Memory B cell (primary cell): ENCODE measurements around the gene DNAH11.
"Not testable (repeated sequence)": the region's sequence is repeated elsewhere in the genome, so short reads cannot be mapped to it uniquely, and the experiment has no call there.

ENCODE experiments used
- ATAC-seq: fragments of 150-1000 bp; cut with Tn5 transposase; 2 replicates; pipeline ENCODE4 v1.10.0; 2021; ENCODE audit warnings: low read depth, mild to moderate bottlenecking, moderate library complexity
- DNase-seq, 2 donors: peaks; one replicate each; pipeline ENCODE4 v3.0.0; 2022; ENCODE audit warnings: low spot score in 2 of 2
- H3K27ac Mint-ChIP-seq: one replicate; pipeline ENCODE4 v1.8.0; 2022; ENCODE audit warnings: mild to moderate bottlenecking, moderate library complexity, mixed read lengths
- H3K27me3 Mint-ChIP-seq: one replicate; pipeline ENCODE4 v1.8.0; 2022; ENCODE audit warnings: mixed read lengths
- H3K36me3 Mint-ChIP-seq: one replicate; pipeline ENCODE4 v1.8.0; 2022; ENCODE audit warnings: mild to moderate bottlenecking, mixed read lengths
- H3K4me1 Mint-ChIP-seq: one replicate; pipeline ENCODE4 v1.8.0; 2022; ENCODE audit warnings: mixed read lengths
- H3K4me3 Mint-ChIP-seq: one replicate; pipeline ENCODE4 v1.8.0; 2022; ENCODE audit warnings: mild to moderate bottlenecking, moderate library complexity, mixed read lengths
- H3K9me3 Mint-ChIP-seq: one replicate; pipeline ENCODE4 v1.8.0; 2022; ENCODE audit warnings: mixed read lengths

The DNAH11 gene

GRCh38 chr7:21731977-21732376 lies 189.1 kb downstream of the DNAH11 start:
- DNase-seq = no peak
- H3K27me3 Mint-ChIP-seq = no peaks in the 10 kb centered on the region
- H3K27ac Mint-ChIP-seq = no peak overlapping the region
- no peak for ATAC-seq
- H3K9me3 Mint-ChIP-seq = no peaks in the 10 kb centered on the region
- no peaks in the 10 kb centered on the region for H3K4me1 Mint-ChIP-seq
- H3K4me3 Mint-ChIP-seq = no peak overlapping the region
- no peaks in the 10 kb centered on the region for H3K36me3 Mint-ChIP-seq

GRCh38 chr7:21732956-21733355 lies 190.1 kb downstream of the DNAH11 start:
- not testable (repeated sequence) for H3K27ac Mint-ChIP-seq, H3K4me1 Mint-ChIP-seq, H3K4me3 Mint-ChIP-seq, DNase-seq, ATAC-seq, H3K27me3 Mint-ChIP-seq, H3K9me3 Mint-ChIP-seq, H3K36me3 Mint-ChIP-seq

- Mint-ChIP-seq H3K4me1 (no peaks in the 10 kb centered on the region), H3K4me3 (no peak overlapping the region), H3K27me3 (no peaks in the 10 kb centered on the region), H3K9me3 (no peaks in the 10 kb centered on the region), H3K36me3 (no peaks in the 10 kb centered on the region), H3K27ac (no peak overlapping the region)
- DNase-seq (no peak), ATAC-seq (no peak)
Observed at GRCh38 chr7:21733837-21734236, 191.0 kb downstream of the DNAH11 start.

GRCh38 chr7:21743493-21743892 lies 200.7 kb downstream of the DNAH11 start:
- no peak for DNase-seq
- H3K27me3 Mint-ChIP-seq = peaks cover 3% of the 10 kb centered on the region
- no peak for ATAC-seq
- no peaks in the 10 kb centered on the region for H3K4me1 Mint-ChIP-seq
- no peak overlapping the region for H3K27ac Mint-ChIP-seq
- H3K9me3 Mint-ChIP-seq = no peaks in the 10 kb centered on the region
- no peaks in the 10 kb centered on the region for H3K36me3 Mint-ChIP-seq
- H3K4me3 Mint-ChIP-seq = no peak overlapping the region

- H3K4me3 Mint-ChIP-seq = no peak overlapping the region
- H3K27me3 Mint-ChIP-seq = peaks cover 2% of the 10 kb centered on the region
- ATAC-seq (no peak), DNase-seq (no peak)
- H3K9me3 Mint-ChIP-seq = no peaks in the 10 kb centered on the region
- H3K4me1 Mint-ChIP-seq = no peaks in the 10 kb centered on the region
- H3K36me3 Mint-ChIP-seq = no peaks in the 10 kb centered on the region
- no peak overlapping the region for H3K27ac Mint-ChIP-seq
Observed at GRCh38 chr7:21746949-21747348, 204.1 kb downstream of the DNAH11 start.

GRCh38 chr7:21747806-21748205 lies 205.0 kb downstream of the DNAH11 start:
- no peak for DNase-seq
- Mint-ChIP-seq H3K4me3 (no peak overlapping the region), H3K27me3 (peaks cover 2% of the 10 kb centered on the region), H3K9me3 (no peaks in the 10 kb centered on the region), H3K4me1 (no peaks in the 10 kb centered on the region), H3K27ac (no peak overlapping the region), H3K36me3 (no peaks in the 10 kb centered on the region)
- no peak for ATAC-seq

GRCh38 chr7:21749378-21749777 lies 206.5 kb downstream of the DNAH11 start:
- Mint-ChIP-seq H3K27ac (no peak overlapping the region), H3K27me3 (no peaks in the 10 kb centered on the region), H3K9me3 (no peaks in the 10 kb centered on the region), H3K4me3 (no peak overlapping the region), H3K4me1 (no peaks in the 10 kb centered on the region), H3K36me3 (no peaks in the 10 kb centered on the region)
- ATAC-seq (no peak), DNase-seq (no peak)

GRCh38 chr7:21753071-21753470 lies 210.2 kb downstream of the DNAH11 start:
- H3K27me3 Mint-ChIP-seq = peaks cover 1% of the 10 kb centered on the region
- no peaks in the 10 kb centered on the region for H3K9me3 Mint-ChIP-seq
- no peaks in the 10 kb centered on the region for H3K4me1 Mint-ChIP-seq
- no peak overlapping the region for H3K27ac Mint-ChIP-seq
- DNase-seq (no peak), ATAC-seq (no peak)
- no peak overlapping the region for H3K4me3 Mint-ChIP-seq
- H3K36me3 Mint-ChIP-seq = no peaks in the 10 kb centered on the region

- ATAC-seq (no peak), DNase-seq (no peak)
- Mint-ChIP-seq H3K27ac (no peak overlapping the region), H3K36me3 (no peaks in the 10 kb centered on the region), H3K9me3 (no peaks in the 10 kb centered on the region), H3K27me3 (peaks cover 7% of the 10 kb centered on the region), H3K4me1 (no peaks in the 10 kb centered on the region), H3K4me3 (no peak overlapping the region)
Observed at GRCh38 chr7:21754963-21755362, 212.1 kb downstream of the DNAH11 start.

GRCh38 chr7:21757537-21758282 lies 214.9 kb downstream of the DNAH11 start:
- ATAC-seq (no peak), DNase-seq (no peak)
- H3K27ac Mint-ChIP-seq = no peak overlapping the region
- peaks cover 7% of the 10 kb centered on the region for H3K27me3 Mint-ChIP-seq
- H3K4me3 Mint-ChIP-seq = no peak overlapping the region
- H3K9me3 Mint-ChIP-seq = no peaks in the 10 kb centered on the region
- H3K4me1 Mint-ChIP-seq = no peaks in the 10 kb centered on the region
- H3K36me3 Mint-ChIP-seq = no peaks in the 10 kb centered on the region

- no peaks in the 10 kb centered on the region for H3K9me3 Mint-ChIP-seq
- ATAC-seq = no peak
- H3K27ac Mint-ChIP-seq = no peak overlapping the region
Observed at GRCh38 chr7:21758286-21758685, 215.4 kb downstream of the DNAH11 start.

GRCh38 chr7:21762469-21762868 lies 219.6 kb downstream of the DNAH11 start:
- Mint-ChIP-seq H3K27me3 (peaks cover 10% of the 10 kb centered on the region), H3K27ac (no peak overlapping the region), H3K36me3 (no peaks in the 10 kb centered on the region), H3K4me3 (no peak overlapping the region), H3K4me1 (peaks cover 2% of the 10 kb centered on the region), H3K9me3 (no peaks in the 10 kb centered on the region)
- DNase-seq (no peak), ATAC-seq (no peak)

More at GRCh38 chr7:21758286-21758685, 215.4 kb downstream of the DNAH11 start:
- peaks cover 7% of the 10 kb centered on the region for H3K27me3 Mint-ChIP-seq
- H3K4me3 Mint-ChIP-seq = no peak overlapping the region
- H3K4me1 Mint-ChIP-seq = no peaks in the 10 kb centered on the region
- no peak for DNase-seq
- H3K36me3 Mint-ChIP-seq = no peaks in the 10 kb centered on the region

GRCh38 chr7:21763818-21764217 lies 221.0 kb downstream of the DNAH11 start:
- H3K4me1 Mint-ChIP-seq = peaks cover 2% of the 10 kb centered on the region
- H3K27ac Mint-ChIP-seq = no peak overlapping the region
- no peak for ATAC-seq
- no peaks in the 10 kb centered on the region for H3K9me3 Mint-ChIP-seq
- H3K27me3 Mint-ChIP-seq = peaks cover 7% of the 10 kb centered on the region
- DNase-seq = no peak
- no peak overlapping the region for H3K4me3 Mint-ChIP-seq
- H3K36me3 Mint-ChIP-seq = no peaks in the 10 kb centered on the region

- DNase-seq (no peak), ATAC-seq (no peak)
- H3K4me3 Mint-ChIP-seq = no peak overlapping the region
- peaks cover 2% of the 10 kb centered on the region for H3K4me1 Mint-ChIP-seq
- peaks cover 5% of the 10 kb centered on the region for H3K27me3 Mint-ChIP-seq
- H3K36me3 Mint-ChIP-seq = no peaks in the 10 kb centered on the region
- H3K27ac Mint-ChIP-seq = no peak overlapping the region
- no peaks in the 10 kb centered on the region for H3K9me3 Mint-ChIP-seq
Observed at GRCh38 chr7:21766218-21766617, 223.4 kb downstream of the DNAH11 start.

GRCh38 chr7:21767300-21767900 lies 224.6 kb downstream of the DNAH11 start:
- no peak for ATAC-seq
- peaks cover 5% of the 10 kb centered on the region for H3K27me3 Mint-ChIP-seq
- no peak for DNase-seq
- H3K36me3 Mint-ChIP-seq = no peaks in the 10 kb centered on the region
- H3K4me3 Mint-ChIP-seq = no peak overlapping the region
- H3K9me3 Mint-ChIP-seq = no peaks in the 10 kb centered on the region
- no peak overlapping the region for H3K27ac Mint-ChIP-seq
- peaks cover 2% of the 10 kb centered on the region for H3K4me1 Mint-ChIP-seq
